Globus pallidus (tissue), 1 donor: ENCODE data around the gene SLC1A7.

Source experiments
- DNase-seq: peaks from one replicate; pipeline ENCODE4 v3.0.0-alpha.2; 2015; ENCODE audit warnings: low spot score

SLC1A7 gene

GRCh38 chr1:53160924-53161378 lies 18.5 kb upstream of the SLC1A7 start:
- DNase-seq, result no peak

- DNase-seq, result no peak
Observed at GRCh38 chr1:53158900-53159299, 16.5 kb upstream of the SLC1A7 start.

GRCh38 chr1:53156783-53157182 lies 14.3 kb upstream of the SLC1A7 start:
- no peak for DNase-seq

- DNase-seq, result no peak
Observed at GRCh38 chr1:53155945-53156344, 13.5 kb upstream of the SLC1A7 start.

GRCh38 chr1:53155534-53155933 lies 13.1 kb upstream of the SLC1A7 start:
- DNase-seq, result no peak

- no peak for DNase-seq
Observed at GRCh38 chr1:53154859-53155438, 12.5 kb upstream of the SLC1A7 start.

GRCh38 chr1:53153752-53154151 lies 11.3 kb upstream of the SLC1A7 start:
- no peak for DNase-seq

- DNase-seq, result no peak
Observed at GRCh38 chr1:53148123-53148522, 5.7 kb upstream of the SLC1A7 start.

GRCh38 chr1:53147174-53147573 lies 4.7 kb upstream of the SLC1A7 start:
- DNase-seq, result no peak

- DNase-seq, result no peak
Observed at GRCh38 chr1:53145942-53146708, 3.7 kb upstream of the SLC1A7 start.

- no peak for DNase-seq
Observed at GRCh38 chr1:53145619-53145941, 3.1 kb upstream of the SLC1A7 start.

GRCh38 chr1:53145051-53145600 lies 2.7 kb upstream of the SLC1A7 start:
- DNase-seq, result no peak

- no peak for DNase-seq
Observed at GRCh38 chr1:53144201-53144600, 1.8 kb upstream of the SLC1A7 start.

- no peak for DNase-seq
Observed at GRCh38 chr1:53143527-53143926, 1.1 kb upstream of the SLC1A7 start.

- DNase-seq, result no peak
Observed at GRCh38 chr1:53141487-53142055, 867 bp downstream of the SLC1A7 start.

- no peak for DNase-seq
Observed at GRCh38 chr1:53140451-53140850, 2.0 kb downstream of the SLC1A7 start.

- no peak for DNase-seq
Observed at GRCh38 chr1:53139951-53140361, 2.5 kb downstream of the SLC1A7 start.

- DNase-seq, result no peak
Observed at GRCh38 chr1:53138991-53139884, 3.2 kb downstream of the SLC1A7 start.

- no peak for DNase-seq
Observed at GRCh38 chr1:53137729-53138128, 4.7 kb downstream of the SLC1A7 start.

GRCh38 chr1:53135735-53136114 lies 6.7 kb downstream of the SLC1A7 start:
- DNase-seq, result no peak

GRCh38 chr1:53134961-53135734 lies 7.3 kb downstream of the SLC1A7 start:
- no peak for DNase-seq
